ENCODE results near the gene KHDC4. TPM values are rescaled to one million over a fixed set of nuclear protein-coding genes. Genes with fewer than 3 reads are reported as not detected.
A peak's percentile ranks its signal among the peaks of the same experiment; 100 is the strongest.

Gene KHDC4
- total RNA-seq, 1 experiment from 2014 or later, result 57.7 TPM

DNA sequence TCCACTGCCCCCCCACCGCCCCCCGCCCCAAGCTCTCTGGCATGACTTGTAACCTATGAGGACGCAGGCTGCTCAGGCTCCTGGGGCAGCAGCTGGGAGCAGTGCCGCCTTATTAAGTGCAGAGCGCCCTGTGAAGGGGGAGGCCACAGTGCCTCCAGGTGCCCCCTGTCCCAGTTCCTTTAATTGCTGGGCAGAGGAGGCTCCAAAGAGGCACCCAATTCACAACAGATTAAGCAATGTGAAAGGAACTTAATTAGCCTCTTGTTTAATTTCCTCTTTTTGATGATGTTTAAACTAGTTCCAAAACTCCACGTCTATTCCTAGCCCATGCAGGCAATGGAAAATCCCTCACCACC is 10.2 kb upstream of the KHDC4 start:
- H3K27ac Mint-ChIP-seq, result peak overlapping the region in 2 of 3 experiments; percentile 61 to 82; a peak in 1 of 7 replicates
- Histone ChIP-seq H3K18ac (ENCODE audit: insufficient read length, low read depth, low read length) (no peak overlapping the region), H4K20me1 (ENCODE audit: control insufficient read depth, insufficient read depth, insufficient read length) (no peaks in the 10 kb centered on the region)

More for the DNA sequence above, 10.2 kb upstream of the KHDC4 start:
- Histone ChIP-seq H2BK5ac (ENCODE audit: insufficient read length, low read length) (no peak overlapping the region), H4K91ac (ENCODE audit: insufficient read length, low read depth, low read length) (no peak overlapping the region), H3K4ac (ENCODE audit: low read depth, low read length) (no peak overlapping the region), H3K23ac (ENCODE audit: insufficient read length, low read depth, low read length) (no peak overlapping the region), H3K27me3 (ENCODE audit: insufficient read depth, low read length) (no peaks in the 10 kb centered on the region), H3K56ac (ENCODE audit: insufficient read length, low read depth, low read length) (no peak overlapping the region), H2AFZ (ENCODE audit: low read length) (no peak overlapping the region), H3K79me1 (ENCODE audit: insufficient read depth, low read depth, low read length, poor library complexity, severe bottlenecking) (no peaks in the 10 kb centered on the region), H3K4me2 (ENCODE audit: insufficient read depth, insufficient read length, low read length) (no peak overlapping the region), H3K27ac (ENCODE audit: insufficient read length, low read depth, low read length) (no peak overlapping the region), H3K79me2 (ENCODE audit: insufficient read depth, low read length) (no peaks in the 10 kb centered on the region), H3K4me1 (ENCODE audit: insufficient read depth, low read length) (no peaks in the 10 kb centered on the region), H3K14ac (ENCODE audit: insufficient read depth, low read length) (no peak overlapping the region), H2BK12ac (ENCODE audit: insufficient read length, low read depth, low read length) (no peak overlapping the region), H2AK5ac (ENCODE audit: insufficient read length, low read length) (no peak overlapping the region), H2BK120ac (ENCODE audit: low read depth, low read length, poor library complexity, severe bottlenecking) (no peak overlapping the region), H3T11ph (ENCODE audit: low read length) (no peak overlapping the region), H3K23me2 (ENCODE audit: insufficient read length, low read depth, low read length, poor library complexity, severe bottlenecking) (no peaks in the 10 kb centered on the region), H2BK20ac (ENCODE audit: low read depth, low read length, poor library complexity, severe bottlenecking) (no peak overlapping the region), H4K5ac (ENCODE audit: insufficient read length, low read depth, low read length) (no peak overlapping the region), H3K9ac (ENCODE audit: extremely low read depth, insufficient read length, low read length) (no peak overlapping the region), H3K9me3 (ENCODE audit: control insufficient read depth, low read depth, low read length) (no peaks in the 10 kb centered on the region), H4K8ac (replicated peaks; ENCODE audit: insufficient read length, low read depth, low read length) (no peak overlapping the region), H2BK15ac (ENCODE audit: low read depth, low read length) (no peak overlapping the region)
- no peaks in the 10 kb centered on the region for H3K9me3 Mint-ChIP-seq
- TF ChIP-seq, protein P1, sequence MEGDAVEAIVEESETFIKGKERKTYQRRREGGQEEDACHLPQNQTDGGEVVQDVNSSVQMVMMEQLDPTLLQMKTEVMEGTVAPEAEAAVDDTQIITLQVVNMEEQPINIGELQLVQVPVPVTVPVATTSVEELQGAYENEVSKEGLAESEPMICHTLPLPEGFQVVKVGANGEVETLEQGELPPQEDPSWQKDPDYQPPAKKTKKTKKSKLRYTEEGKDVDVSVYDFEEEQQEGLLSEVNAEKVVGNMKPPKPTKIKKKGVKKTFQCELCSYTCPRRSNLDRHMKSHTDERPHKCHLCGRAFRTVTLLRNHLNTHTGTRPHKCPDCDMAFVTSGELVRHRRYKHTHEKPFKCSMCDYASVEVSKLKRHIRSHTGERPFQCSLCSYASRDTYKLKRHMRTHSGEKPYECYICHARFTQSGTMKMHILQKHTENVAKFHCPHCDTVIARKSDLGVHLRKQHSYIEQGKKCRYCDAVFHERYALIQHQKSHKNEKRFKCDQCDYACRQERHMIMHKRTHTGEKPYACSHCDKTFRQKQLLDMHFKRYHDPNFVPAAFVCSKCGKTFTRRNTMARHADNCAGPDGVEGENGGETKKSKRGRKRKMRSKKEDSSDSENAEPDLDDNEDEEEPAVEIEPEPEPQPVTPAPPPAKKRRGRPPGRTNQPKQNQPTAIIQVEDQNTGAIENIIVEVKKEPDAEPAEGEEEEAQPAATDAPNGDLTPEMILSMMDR (conservative IDR thresholded peaks at IDR 0.05), result no peak
- H3K4me3 Mint-ChIP-seq, result no peak overlapping the region
- no peaks in the 10 kb centered on the region; the same call in none of the 2 replicates for H3K27me3 Mint-ChIP-seq (ENCODE audit: low read depth)
- no peak for DNase-seq
- H3K36me3 Mint-ChIP-seq (ENCODE audit: insufficient read depth in 1 of 3, low read depth in 3 of 3), result peaks cover 9 to 39% (median 20%) of the 10 kb centered on the region in 3 experiments; a peak in 6 of 7 replicates
- peaks cover 25 to 34% of the 10 kb centered on the region in 2 experiments for H3K4me1 Mint-ChIP-seq
- WGBS (ENCODE audit: extremely low coverage, insufficient read length, low lambda C conversion rate), result no CpG with 5 or more reads among the region's 6 CpGs

Data from H9 (cell line).